Panc1 (cell line): ENCODE measurements around the gene RAX2. TPM values are rescaled to one million over a fixed set of nuclear protein-coding genes. Genes with fewer than 3 reads are reported as not detected.

Experiments used
- ATAC-seq: fragments of 200-7000 bp; cut with Tn5 transposase; 2 replicates; pipeline ENCODE4 v1.9.1; 2020; ENCODE audit warnings: mild to moderate bottlenecking, moderate library complexity
- BruUV-seq: library from RNA; stranded (reverse); fragments of 400-500 nt; replicated peaks from 2 replicates; lab custom pipeline; 2021; lab: Mats Ljungman, UMichigan
- CTCF ChIA-PET: fragments of 300-600 bp; sonication (Branson Sonifier 250); formaldehyde crosslinking; loops from one replicate; lab custom pipeline; 2022; ENCODE audit warnings: antibody characterized with exemption; lab: Charles Lee
- POLR2A ChIA-PET: fragments of 300-600 bp; sonication (Branson Sonifier 250); formaldehyde crosslinking; loops from one replicate; lab custom pipeline; 2022; ENCODE audit warnings: antibody characterized with exemption; lab: Charles Lee
- DNase-seq: peaks from one replicate; pipeline ENCODE4 v3.0.0-alpha.2; 2010; ENCODE audit warnings: low read depth, low spot score
- H3K27ac ChIP-seq: 2 replicates; pipeline ENCODE4 v1.5.1; 2011; ENCODE audit warnings: mild to moderate bottlenecking, low read length, inconsistent platforms
- H3K27me3 ChIP-seq: fragments of 200-500 bp; sonication (Bioruptor generic); 2 replicates; pipeline ENCODE4 v1.6.0; 2014; ENCODE audit warnings: low read length, inconsistent platforms; ENCODE audit not compliant: control insufficient read depth, insufficient read depth
- H3K36me3 ChIP-seq: fragments of 200-500 bp; sonication (Bioruptor generic); 2 replicates; pipeline ENCODE4 v1.5.1; 2014; ENCODE audit warnings: inconsistent platforms, mild to moderate bottlenecking, low read length, moderate library complexity; ENCODE audit not compliant: control insufficient read depth, insufficient read depth
- H3K4me1 ChIP-seq: 2 replicates; pipeline ENCODE4 v1.5.1; 2011; ENCODE audit warnings: inconsistent platforms, mild to moderate bottlenecking, low read length, moderate library complexity; ENCODE audit not compliant: control insufficient read depth, insufficient read depth
- H3K4me3 ChIP-seq, 2 experiments: 2 replicates each; pipeline ENCODE4 v1.5.1; 2011 to 2012; ENCODE audit warnings: low read depth in 2 of 2, low read length in 2 of 2, mild to moderate bottlenecking in 2 of 2, inconsistent platforms in 1 of 2, moderate library complexity in 1 of 2
- H3K9me3 ChIP-seq: fragments of 200-500 bp; sonication (Bioruptor generic); 2 replicates; pipeline ENCODE4 v1.5.1; 2014; ENCODE audit warnings: low read depth, mild to moderate bottlenecking, inconsistent platforms, low read length, moderate library complexity; ENCODE audit not compliant: control insufficient read depth, insufficient read depth
- POLR2AphosphoS5 ChIP-seq: IDR thresholded peaks from 2 replicates; pipeline ENCODE4 v1.6.1; 2012; ENCODE audit warnings: mild to moderate bottlenecking, low read depth, low read length, moderate library complexity
- SIN3A ChIP-seq: IDR thresholded peaks from 2 replicates; pipeline ENCODE4 v1.6.1; 2012; ENCODE audit warnings: low read depth, mild to moderate bottlenecking, low read length, moderate library complexity, borderline replicate concordance; ENCODE audit not compliant: insufficient read depth
- TCF7L2 ChIP-seq: IDR thresholded peaks from 2 replicates; pipeline ENCODE4 v1.6.1; 2011; ENCODE audit warnings: mild to moderate bottlenecking, low read depth, low read length, inconsistent platforms
- in situ Hi-C: cut with HindIII; loops from 2 replicates; pipeline ENCODE4 v1.10.0; 2016; ENCODE audit warnings: low sequenced_read_pairs, low pct_unique_long_range_greater_than_20kb
- intact Hi-C: fragments of 100-400 bp; cut with micrococcal nuclease; formaldehyde crosslinking; loops from one replicate; pipeline ENCODE4 v1.10.0; 2022; ENCODE audit not compliant: unreplicated experiment
- total RNA-seq: library from RNA; stranded (reverse); gene quantifications from one replicate; pipeline ENCODE4 v1.2.1, GENCODE V29; 2021; ENCODE audit not compliant: unreplicated experiment
- TF ChIP-seq, protein P1 (sequence below), 2 experiments: IDR thresholded peaks; 2 replicates each; pipeline ENCODE4 v1.6.1; 2011 to 2012; ENCODE audit warnings: low read depth in 2 of 2, control low read depth in 1 of 2, low read length in 1 of 2, mild to moderate bottlenecking in 1 of 2, moderate library complexity in 1 of 2; ENCODE audit not compliant: insufficient read depth in 1 of 2
- TF ChIP-seq, protein P2 (sequence below): fragments of 450-650 bp; IDR thresholded peaks from 2 replicates; pipeline ENCODE4 v1.5.1; 2017; ENCODE audit warnings: mild to moderate bottlenecking

RAX2 gene
- total RNA-seq, 1 experiment from 2014 or later: not detected

DNA sequence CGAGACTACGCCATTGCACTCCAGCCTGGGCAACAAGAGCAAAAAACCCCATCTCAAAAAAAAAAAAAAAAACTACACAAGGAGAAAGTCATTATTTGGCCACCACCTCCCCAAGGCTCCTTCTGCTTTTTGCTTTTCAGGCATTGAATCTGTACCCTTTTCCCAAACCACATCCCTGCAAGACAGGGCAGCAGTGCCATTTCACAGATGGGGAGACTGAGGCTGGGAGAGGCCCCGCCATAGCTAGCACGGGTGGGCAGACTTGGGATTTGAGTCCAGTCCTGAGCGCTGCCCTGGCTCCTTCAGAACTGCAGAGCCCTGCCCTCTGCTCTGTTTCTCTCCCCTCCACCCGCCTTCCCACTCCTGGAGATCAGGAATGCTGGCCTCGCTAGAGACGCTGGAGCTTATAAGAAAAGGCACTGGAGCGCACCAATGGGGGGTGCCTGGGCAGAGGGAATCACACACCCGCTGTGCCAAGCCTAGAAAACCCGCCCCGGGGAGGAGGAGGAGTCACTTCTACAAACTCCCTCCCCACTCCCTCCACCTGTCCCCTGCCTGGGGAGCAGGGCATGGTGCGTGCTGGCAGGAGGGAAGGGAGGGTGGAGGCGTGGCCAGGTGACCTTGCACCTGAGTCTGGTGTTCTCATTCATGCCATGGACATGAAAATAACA is 46.3 kb downstream of the RAX2 start:
- Histone ChIP-seq H3K4me1 (peaks cover 3% of the 10 kb centered on the region), H3K36me3 (no peaks in the 10 kb centered on the region), H3K27me3 (no peaks in the 10 kb centered on the region), H3K9me3 (no peaks in the 10 kb centered on the region), H3K27ac (no peak overlapping the region), H3K4me3 (no peak overlapping the region)
- ATAC-seq (0 out of 2 replicates have a peak, but pooled peaks have one; percentile 35), DNase-seq (no peak)
- in situ Hi-C loops (no loop called here), intact Hi-C loops (no loop called here)
- ChIA-PET POLR2A (no interaction called here), CTCF (no interaction called here)
- TF ChIP-seq POLR2AphosphoS5: no peak
- no peak for TF ChIP-seq TCF7L2
- TF ChIP-seq, protein P1, sequence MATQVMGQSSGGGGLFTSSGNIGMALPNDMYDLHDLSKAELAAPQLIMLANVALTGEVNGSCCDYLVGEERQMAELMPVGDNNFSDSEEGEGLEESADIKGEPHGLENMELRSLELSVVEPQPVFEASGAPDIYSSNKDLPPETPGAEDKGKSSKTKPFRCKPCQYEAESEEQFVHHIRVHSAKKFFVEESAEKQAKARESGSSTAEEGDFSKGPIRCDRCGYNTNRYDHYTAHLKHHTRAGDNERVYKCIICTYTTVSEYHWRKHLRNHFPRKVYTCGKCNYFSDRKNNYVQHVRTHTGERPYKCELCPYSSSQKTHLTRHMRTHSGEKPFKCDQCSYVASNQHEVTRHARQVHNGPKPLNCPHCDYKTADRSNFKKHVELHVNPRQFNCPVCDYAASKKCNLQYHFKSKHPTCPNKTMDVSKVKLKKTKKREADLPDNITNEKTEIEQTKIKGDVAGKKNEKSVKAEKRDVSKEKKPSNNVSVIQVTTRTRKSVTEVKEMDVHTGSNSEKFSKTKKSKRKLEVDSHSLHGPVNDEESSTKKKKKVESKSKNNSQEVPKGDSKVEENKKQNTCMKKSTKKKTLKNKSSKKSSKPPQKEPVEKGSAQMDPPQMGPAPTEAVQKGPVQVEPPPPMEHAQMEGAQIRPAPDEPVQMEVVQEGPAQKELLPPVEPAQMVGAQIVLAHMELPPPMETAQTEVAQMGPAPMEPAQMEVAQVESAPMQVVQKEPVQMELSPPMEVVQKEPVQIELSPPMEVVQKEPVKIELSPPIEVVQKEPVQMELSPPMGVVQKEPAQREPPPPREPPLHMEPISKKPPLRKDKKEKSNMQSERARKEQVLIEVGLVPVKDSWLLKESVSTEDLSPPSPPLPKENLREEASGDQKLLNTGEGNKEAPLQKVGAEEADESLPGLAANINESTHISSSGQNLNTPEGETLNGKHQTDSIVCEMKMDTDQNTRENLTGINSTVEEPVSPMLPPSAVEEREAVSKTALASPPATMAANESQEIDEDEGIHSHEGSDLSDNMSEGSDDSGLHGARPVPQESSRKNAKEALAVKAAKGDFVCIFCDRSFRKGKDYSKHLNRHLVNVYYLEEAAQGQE (IDR thresholded peaks at IDR 0.05; ENCODE audit: insufficient read depth in 1 of 2, low read depth in 2 of 2, low read length in 1 of 2): no peak
- TF ChIP-seq, protein P2, sequence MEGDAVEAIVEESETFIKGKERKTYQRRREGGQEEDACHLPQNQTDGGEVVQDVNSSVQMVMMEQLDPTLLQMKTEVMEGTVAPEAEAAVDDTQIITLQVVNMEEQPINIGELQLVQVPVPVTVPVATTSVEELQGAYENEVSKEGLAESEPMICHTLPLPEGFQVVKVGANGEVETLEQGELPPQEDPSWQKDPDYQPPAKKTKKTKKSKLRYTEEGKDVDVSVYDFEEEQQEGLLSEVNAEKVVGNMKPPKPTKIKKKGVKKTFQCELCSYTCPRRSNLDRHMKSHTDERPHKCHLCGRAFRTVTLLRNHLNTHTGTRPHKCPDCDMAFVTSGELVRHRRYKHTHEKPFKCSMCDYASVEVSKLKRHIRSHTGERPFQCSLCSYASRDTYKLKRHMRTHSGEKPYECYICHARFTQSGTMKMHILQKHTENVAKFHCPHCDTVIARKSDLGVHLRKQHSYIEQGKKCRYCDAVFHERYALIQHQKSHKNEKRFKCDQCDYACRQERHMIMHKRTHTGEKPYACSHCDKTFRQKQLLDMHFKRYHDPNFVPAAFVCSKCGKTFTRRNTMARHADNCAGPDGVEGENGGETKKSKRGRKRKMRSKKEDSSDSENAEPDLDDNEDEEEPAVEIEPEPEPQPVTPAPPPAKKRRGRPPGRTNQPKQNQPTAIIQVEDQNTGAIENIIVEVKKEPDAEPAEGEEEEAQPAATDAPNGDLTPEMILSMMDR: no peak
- no peak for TF ChIP-seq SIN3A
- BruUV-seq: no TSS peak

DNA sequence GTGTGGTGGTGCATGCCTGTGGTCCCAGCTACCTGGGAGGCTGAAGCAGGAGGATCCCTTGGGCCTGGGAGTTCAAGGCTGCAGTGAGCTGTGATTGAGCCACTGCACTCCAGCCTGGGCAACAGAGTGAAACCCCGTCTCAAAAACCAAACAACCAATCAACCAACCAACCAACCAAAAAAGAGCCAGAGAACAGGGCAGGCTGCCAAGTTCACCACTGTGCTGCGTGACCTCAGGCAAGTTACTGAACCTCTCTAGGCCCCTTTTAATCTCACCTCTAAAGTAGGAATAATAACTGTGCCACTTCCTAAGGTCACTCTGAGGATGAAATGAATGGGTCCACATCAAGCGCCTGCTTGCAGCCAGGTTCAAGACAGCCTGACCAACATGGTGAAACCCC is 46.9 kb downstream of the RAX2 start:
- POLR2A ChIA-PET: no interaction called here
- TF ChIP-seq, protein P1 (IDR thresholded peaks at IDR 0.05; ENCODE audit: insufficient read depth in 1 of 2, low read depth in 2 of 2, low read length in 1 of 2): no peak
- TF ChIP-seq, protein P2: no peak
- TF ChIP-seq POLR2AphosphoS5 (no peak), TCF7L2 (no peak)
- ATAC-seq (no peak), DNase-seq (no peak)
- H3K4me1 ChIP-seq: peaks cover 7% of the 10 kb centered on the region
- in situ Hi-C loops: no loop called here
- no peaks in the 10 kb centered on the region for H3K9me3 ChIP-seq
- no TSS peak for BruUV-seq
- no peak overlapping the region for H3K27ac ChIP-seq
- intact Hi-C loops: no loop called here
- no peaks in the 10 kb centered on the region for H3K36me3 ChIP-seq
- no peak overlapping the region for H3K4me3 ChIP-seq
- H3K27me3 ChIP-seq: no peaks in the 10 kb centered on the region
- CTCF ChIA-PET: interaction anchor here (0.6 kb wide), 1 partner anchor 77 kb away, joined by 4 read pairs; no protein-coding TSS in a partner anchor
